Common myeloid progenitor, CD34-positive (primary cell): ENCODE measurements around the gene PLPP4.

Experiments used
- CTCF ChIA-PET: fragments of 350-600 bp; sonication (Branson Sonifier 250); formaldehyde crosslinking; loops from one replicate; lab custom pipeline; 2021; ENCODE audit warnings: antibody characterized with exemption; lab: Charles Lee
- POLR2A ChIA-PET: fragments of 350-600 bp; sonication (Branson Sonifier 250); formaldehyde crosslinking; loops from one replicate; lab custom pipeline; 2021; ENCODE audit warnings: antibody characterized with exemption; lab: Charles Lee
- DNase-seq, 3 donors: peaks; one replicate each; pipeline versions ENCODE4 v3.0.0 to v3.0.0-alpha.2; 2013
- H3K27ac ChIP-seq, 2 experiments: 1 replicate in 1 of 2; 2 replicates in 1 of 2; pipeline ENCODE4 v1.7.0; 2013; ENCODE audit warnings: inconsistent platforms in 2 of 2, low read length in 2 of 2, mild to moderate bottlenecking in 2 of 2, low read depth in 1 of 2, moderate library complexity in 1 of 2; ENCODE audit not compliant: severe bottlenecking in 2 of 2, insufficient read depth in 1 of 2, poor library complexity in 1 of 2
- H3K27me3 ChIP-seq, 5 experiments: replicated peaks in 2 of 5; 1 replicate in 3 of 5; 2 replicates in 2 of 5; pipeline versions ENCODE4 v1.6.1 to v1.7.0; 2013; ENCODE audit warnings: low read length in 4 of 5, mild to moderate bottlenecking in 2 of 5, moderate library complexity in 2 of 5, inconsistent platforms in 1 of 5; ENCODE audit not compliant: insufficient read depth in 5 of 5, control insufficient read depth in 4 of 5
- H3K36me3 ChIP-seq, 4 experiments: 1 replicate in 2 of 4; 2 replicates in 2 of 4; pipeline versions ENCODE4 v1.6.1 to v1.7.0; 2013; ENCODE audit warnings: low read length in 3 of 4, control low read depth in 1 of 4, mild to moderate bottlenecking in 1 of 4; ENCODE audit not compliant: control insufficient read depth in 4 of 4, insufficient read depth in 4 of 4
- H3K4me1 ChIP-seq, 4 experiments: 1 replicate in 3 of 4; 2 replicates in 1 of 4; pipeline versions ENCODE4 v1.6.1 to v1.7.1; 2013; ENCODE audit warnings: low read length in 3 of 4, mild to moderate bottlenecking in 3 of 4, control low read depth in 1 of 4, inconsistent platforms in 1 of 4, moderate library complexity in 1 of 4; ENCODE audit not compliant: control insufficient read depth in 4 of 4, insufficient read depth in 4 of 4; ENCODE audit errors: control extremely low read depth in 1 of 4
- H3K4me3 ChIP-seq, 7 experiments: 1 replicate in 4 of 7; 2 replicates in 3 of 7; pipeline versions ENCODE4 v1.5.1 to v1.7.0; 2013; ENCODE audit warnings: mild to moderate bottlenecking in 7 of 7, low read length in 6 of 7, moderate library complexity in 6 of 7, inconsistent platforms in 2 of 7, low read depth in 2 of 7, control low read depth in 1 of 7; ENCODE audit not compliant: insufficient read depth in 4 of 7, control insufficient read depth in 1 of 7; ENCODE audit errors: extremely low read depth in 1 of 7
- H3K9me3 ChIP-seq, 5 experiments: 1 replicate in 4 of 5; 2 replicates in 1 of 5; pipeline versions ENCODE4 v1.6.1 to v1.7.1; 2013; ENCODE audit warnings: low read length in 4 of 5, mild to moderate bottlenecking in 2 of 5, inconsistent platforms in 1 of 5, low read depth in 1 of 5, moderate library complexity in 1 of 5; ENCODE audit not compliant: control insufficient read depth in 4 of 5, insufficient read depth in 2 of 5; ENCODE audit errors: control extremely low read depth in 1 of 5
- WGBS: methylation state at CpG from one replicate; pipeline ENCODE4 v1.1.5; 2013; ENCODE audit not compliant: insufficient coverage; 5-methylcytosine and 5-hydroxymethylcytosine counted together

PLPP4 gene

GRCh38 chr10:120514035-120514620 lies 57.1 kb downstream of the PLPP4 start:
- ChIA-PET POLR2A (no interaction called here), CTCF (no interaction called here)
- DNase-seq = peak; percentile 34 to 80 (median 75)
- Histone ChIP-seq H3K36me3 (no peaks in the 10 kb centered on the region), H3K4me3 (no peak overlapping the region), H3K27ac (no peak overlapping the region), H3K27me3 (peaks cover 0 to 7% (median 2%) of the 10 kb centered on the region in 5 experiments), H3K9me3 (no peaks in the 10 kb centered on the region), H3K4me1 (no peaks in the 10 kb centered on the region)
- 36% methylated on average over 9 of the region's 11 CpGs for WGBS

GRCh38 chr10:120514959-120515358 lies 57.9 kb downstream of the PLPP4 start:
- ChIA-PET POLR2A (no interaction called here), CTCF (no interaction called here)
- H3K27me3 ChIP-seq = peaks cover 0 to 9% (median 2%) of the 10 kb centered on the region in 5 experiments
- no peak for DNase-seq
- no peaks in the 10 kb centered on the region for H3K36me3 ChIP-seq
- no CpG with 5 or more reads among the region's 2 CpGs for WGBS
- H3K9me3 ChIP-seq = no peaks in the 10 kb centered on the region
- no peak overlapping the region for H3K27ac ChIP-seq
- H3K4me1 ChIP-seq = no peaks in the 10 kb centered on the region
- no peak overlapping the region for H3K4me3 ChIP-seq

GRCh38 chr10:120515741-120516140 lies 58.7 kb downstream of the PLPP4 start:
- no peak for DNase-seq
- peaks cover 0 to 9% (median 2%) of the 10 kb centered on the region in 5 experiments for H3K27me3 ChIP-seq
- no peaks in the 10 kb centered on the region for H3K36me3 ChIP-seq
- ChIA-PET CTCF (no interaction called here), POLR2A (no interaction called here)
- H3K27ac ChIP-seq = no peak overlapping the region
- no peak overlapping the region for H3K4me3 ChIP-seq
- H3K4me1 ChIP-seq = no peaks in the 10 kb centered on the region
- no peaks in the 10 kb centered on the region for H3K9me3 ChIP-seq
- no CpG with 5 or more reads among the region's 2 CpGs for WGBS

- CTCF ChIA-PET = no interaction called here
- no peaks in the 10 kb centered on the region for H3K9me3 ChIP-seq
- no peak overlapping the region for H3K27ac ChIP-seq
- POLR2A ChIA-PET = no interaction called here
- H3K4me3 ChIP-seq = no peak overlapping the region
- H3K4me1 ChIP-seq = no peaks in the 10 kb centered on the region
- 100% methylated on average over 4 of the region's 4 CpGs for WGBS
- peaks cover 0 to 9% (median 2%) of the 10 kb centered on the region in 5 experiments for H3K27me3 ChIP-seq
- no peak for DNase-seq
- no peaks in the 10 kb centered on the region for H3K36me3 ChIP-seq
Observed at GRCh38 chr10:120516426-120516825, 59.4 kb downstream of the PLPP4 start.

- CTCF ChIA-PET = no interaction called here
- POLR2A ChIA-PET = no interaction called here
- WGBS = 82% methylated on average over 5 of the region's 5 CpGs
Observed at GRCh38 chr10:120517196-120517595, 60.2 kb downstream of the PLPP4 start.

GRCh38 chr10:120517881-120518484 lies 61.0 kb downstream of the PLPP4 start:
- no peak for DNase-seq
- H3K27ac ChIP-seq = no peak overlapping the region
- ChIA-PET POLR2A (no interaction called here), CTCF (no interaction called here)
- no peaks in the 10 kb centered on the region for H3K36me3 ChIP-seq
- peaks cover 0 to 9% (median 2%) of the 10 kb centered on the region in 5 experiments for H3K27me3 ChIP-seq
- no peak overlapping the region for H3K4me3 ChIP-seq
- WGBS = 95% methylated on average over 9 of the region's 9 CpGs
- H3K9me3 ChIP-seq = no peaks in the 10 kb centered on the region
- no peaks in the 10 kb centered on the region for H3K4me1 ChIP-seq

More at GRCh38 chr10:120517196-120517595, 60.2 kb downstream of the PLPP4 start:
- no peaks in the 10 kb centered on the region for H3K9me3 ChIP-seq
- no peak for DNase-seq
- no peak overlapping the region for H3K4me3 ChIP-seq
- H3K27ac ChIP-seq = no peak overlapping the region
- no peaks in the 10 kb centered on the region for H3K4me1 ChIP-seq
- H3K27me3 ChIP-seq = peaks cover 0 to 9% (median 2%) of the 10 kb centered on the region in 5 experiments
- H3K36me3 ChIP-seq = no peaks in the 10 kb centered on the region

GRCh38 chr10:120521880-120522279 lies 64.9 kb downstream of the PLPP4 start:
- ChIA-PET POLR2A (no interaction called here), CTCF (no interaction called here)
- H3K27ac ChIP-seq = no peak overlapping the region
- 84% methylated on average over 2 of the region's 3 CpGs for WGBS
- no peaks in the 10 kb centered on the region for H3K4me1 ChIP-seq
- no peak for DNase-seq
- no peaks in the 10 kb centered on the region for H3K9me3 ChIP-seq
- no peaks in the 10 kb centered on the region for H3K36me3 ChIP-seq
- H3K4me3 ChIP-seq = no peak overlapping the region
- peaks cover 0 to 7% (median 0%) of the 10 kb centered on the region in 5 experiments for H3K27me3 ChIP-seq
